H1 (cell line): ENCODE data around the gene NEK2. TPM values are rescaled to one million over a fixed set of nuclear protein-coding genes. Genes with fewer than 3 reads are reported as not detected.

Experiments
- CREB1 ChIP-seq: IDR thresholded peaks from 2 replicates; pipeline ENCODE4 v1.6.1; 2012; ENCODE audit warnings: inconsistent platforms
- polyA plus RNA-seq, 7 experiments: library from polyadenylated mRNA; depleted of rRNA in 3 of 7; stranded (reverse) in 5 of 7; unstranded in 2 of 7; fragments of >200 nt in 5 of 7; fragments of 200-250 nt in 2 of 7; gene quantifications; 1 replicate in 5 of 7; 2 replicates in 1 of 7; 4 replicates in 1 of 7; pipeline versions ENCODE4 v1.2.1 to v1.2.3, GENCODE V29; 2011 to 2013; ENCODE audit warnings: missing spikeins in 2 of 7, mixed read lengths in 2 of 7
- total RNA-seq: library from RNA; stranded (reverse); fragmentation: NEBNext Ultra II Directional; extraction: Animal tissue kit (Norgen Biotek cat#: 25700); gene quantifications from 2 replicates; pipeline ENCODE4 v1.2.1, GENCODE V29; 2021

NEK2 gene
- total and polyA plus RNA-seq, 2 of the 8 experiments (the other 6 are each of a cell fraction or from before 2014, with no cell fraction given), result 8.4 to 22.9 TPM

DNA sequence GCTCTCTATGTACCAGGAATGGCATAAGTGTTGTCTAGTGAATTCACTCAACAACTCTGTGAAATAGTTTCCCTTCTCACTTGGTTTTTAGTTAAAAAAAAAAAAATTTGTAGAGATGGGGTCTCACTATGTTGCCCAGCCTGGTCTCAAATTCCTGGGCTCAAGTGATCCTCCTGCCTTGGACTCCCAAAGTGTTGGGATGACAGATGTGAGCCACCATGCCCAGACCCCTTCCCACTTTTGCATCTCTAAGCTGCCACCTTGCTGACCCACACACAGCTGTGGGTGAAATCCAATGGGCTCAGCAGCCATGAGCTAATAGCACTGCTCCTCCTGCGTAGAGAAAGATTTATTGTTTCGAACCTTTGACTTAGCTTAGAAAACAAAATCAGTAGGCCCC is 33.5 kb downstream of the NEK2 start (continued):
- TF ChIP-seq CREB1, result no peak
